Transverse colon (tissue), 4 donors: ENCODE results near the gene TRABD. TPM values are rescaled to one million over a fixed set of nuclear protein-coding genes. Genes with fewer than 3 reads are reported as not detected.

ENCODE experiments used
- DNase-seq: peaks from one replicate; pipeline ENCODE4 v3.0.0-alpha.2; 2019
- H3K27ac ChIP-seq, 4 donors: fragments of 200-600 bp; sonication (generic); 2 replicates each; pipeline ENCODE4 v1.5.1; 2016 to 2018; ENCODE audit warnings: inconsistent platforms in 4 of 4
- H3K27me3 ChIP-seq: fragments of 200-600 bp; sonication (generic); 2 replicates; pipeline ENCODE4 v1.5.1; 2017; ENCODE audit warnings: inconsistent platforms
- H3K36me3 ChIP-seq, 4 donors: fragments of 200-600 bp; sonication (generic); 2 replicates each; pipeline ENCODE4 v1.5.1; 2017 to 2019; ENCODE audit warnings: inconsistent platforms in 4 of 4
- H3K4me1 ChIP-seq, 4 donors: fragments of 200-600 bp; sonication (generic); 2 replicates each; pipeline ENCODE4 v1.5.1; 2017 to 2020; ENCODE audit warnings: inconsistent platforms in 4 of 4
- H3K4me3 ChIP-seq, 4 donors: fragments of 200-600 bp; sonication (generic); 1 replicate in 1 of 4; 2 replicates in 3 of 4; pipeline versions ENCODE4 v1.5.1 to v1.6.1; 2017 to 2019; ENCODE audit warnings: inconsistent platforms in 4 of 4
- H3K9me3 ChIP-seq, 2 donors: fragments of 200-600 bp; sonication (generic); 2 replicates each; pipeline ENCODE4 v1.5.1; 2017 to 2019; ENCODE audit warnings: inconsistent platforms in 2 of 2
- CTCF ChIP-seq, 5 experiments: fragments of 200-600 bp in 3 of 5; fragments of 450-650 bp in 2 of 5; sonication (generic) in 3 of 5; IDR thresholded peaks; 1 replicate in 2 of 5; 2 replicates in 3 of 5; pipeline ENCODE4 v1.5.1; 2016 to 2017; ENCODE audit warnings: antibody characterized with exemption in 5 of 5, inconsistent platforms in 3 of 5, mild to moderate bottlenecking in 2 of 5, moderate library complexity in 1 of 5
- EP300 ChIP-seq: sonication (generic); formaldehyde crosslinking; IDR thresholded peaks from one replicate; pipeline ENCODE4 v1.6.1; 2017; ENCODE audit warnings: antibody characterized with exemption, low read depth
- POLR2A ChIP-seq: fragments of 450-650 bp; IDR thresholded peaks from one replicate; pipeline ENCODE4 v1.6.1; 2016; ENCODE audit warnings: antibody characterized with exemption, mild to moderate bottlenecking, moderate library complexity
- POLR2AphosphoS5 ChIP-seq, 3 donors: sonication (generic); formaldehyde crosslinking; IDR thresholded peaks; one replicate each; pipeline ENCODE4 v1.6.1; 2016; ENCODE audit warnings: antibody characterized with exemption in 3 of 3
- WGBS, 2 donors: methylation state at CpG; one replicate each; pipeline ENCODE4 v1.1.5; 2018; ENCODE audit warnings: low coverage in 1 of 2; 5-methylcytosine and 5-hydroxymethylcytosine counted together
- in situ Hi-C, 4 donors: fragments of 200-750 bp; cut with MboI; loops; one replicate each; pipeline versions ENCODE4 v1.15.0 to v1.15.1; 2017; ENCODE audit warnings: low sequenced_read_pairs in 3 of 4, low pct_ligation_motif_present in 1 of 4, low pct_unique_long_range_greater_than_20kb in 1 of 4
- intact Hi-C: fragments of 100-400 bp; cut with DNase I; formaldehyde crosslinking; loops from one replicate; pipeline ENCODE4 v1.15.1; 2023; ENCODE audit warnings: low total_unique reads
- total RNA-seq, 4 donors: library from RNA; depleted of rRNA; stranded (reverse); fragments of >200 nt; gene quantifications; one replicate each; pipeline ENCODE4 v1.1.0, GENCODE V29; 2016

Gene TRABD
- total RNA-seq, 4 donors from 2014 or later = 40.6 to 109 (median 69.4) TPM

- H3K9me3 ChIP-seq = no peaks in the 10 kb centered on the region
- peaks cover 0 to 11% (median 2%) of the 10 kb centered on the region in 4 donors for H3K36me3 ChIP-seq
- 54% methylated on average over 10 of the region's 10 CpGs; no CpG with 5 or more reads in 1 of the 2 donors for WGBS, 2 donors
- no peak overlapping the region for H3K27ac ChIP-seq
- in situ Hi-C loops (loop anchor here in 1 of 4 donors (10.0 kb wide), 1 partner anchor 62 kb away; no protein-coding TSS in a partner anchor), intact Hi-C loops (no loop called here)
- no peaks in the 10 kb centered on the region for H3K27me3 ChIP-seq
- H3K4me3 ChIP-seq = no peak overlapping the region
- peaks cover 8 to 15% (median 11%) of the 10 kb centered on the region in 4 donors for H3K4me1 ChIP-seq
- TF ChIP-seq POLR2AphosphoS5 (IDR thresholded peaks at IDR 0.05) (no peak), CTCF (IDR thresholded peaks at IDR 0.05) (peak; percentile 16 to 28 (median 18))
- peak; percentile 29 for DNase-seq
Observed at GRCh38 chr22:50206599-50206998, 20.9 kb downstream of the TRABD start.

GRCh38 chr22:50207383-50208140 is 21.8 kb downstream of the TRABD start:
- H3K4me3 ChIP-seq = no peak overlapping the region
- DNase-seq = peak; percentile 8
- in situ Hi-C loops (loop anchor here in 1 of 4 donors (10.0 kb wide), 1 partner anchor 63 kb away; no protein-coding TSS in a partner anchor), intact Hi-C loops (no loop called here)
- no peaks in the 10 kb centered on the region for H3K9me3 ChIP-seq
- H3K27me3 ChIP-seq = no peaks in the 10 kb centered on the region
- H3K36me3 ChIP-seq = peaks cover 0 to 15% (median 2%) of the 10 kb centered on the region in 4 donors
- no peak overlapping the region for H3K27ac ChIP-seq
- 72% methylated on average over 22 of the region's 23 CpGs; no CpG with 5 or more reads in 1 of the 2 donors for WGBS, 2 donors
- TF ChIP-seq POLR2AphosphoS5 (IDR thresholded peaks at IDR 0.05) (no peak), EP300 (no peak), POLR2A (no peak), CTCF (IDR thresholded peaks at IDR 0.05) (no peak)
- peaks cover 0 to 7% (median 2%) of the 10 kb centered on the region in 4 donors for H3K4me1 ChIP-seq

- no peaks in the 10 kb centered on the region for H3K27me3 ChIP-seq
- no peak overlapping the region for H3K4me3 ChIP-seq
- H3K4me1 ChIP-seq = peaks cover 0 to 7% (median 1%) of the 10 kb centered on the region in 4 donors
- no peak overlapping the region for H3K27ac ChIP-seq
- WGBS, 2 donors = 86 to 90% methylated on average over 3 to 22 of the region's 22 CpGs
- intact Hi-C loops (no loop called here), in situ Hi-C loops (loop anchor here in 1 of 4 donors (10.0 kb wide), 1 partner anchor 64 kb away; no protein-coding TSS in a partner anchor)
- TF ChIP-seq EP300 (no peak), CTCF (IDR thresholded peaks at IDR 0.05) (no peak), POLR2AphosphoS5 (IDR thresholded peaks at IDR 0.05) (no peak), POLR2A (no peak)
- DNase-seq = no peak
- H3K9me3 ChIP-seq = no peaks in the 10 kb centered on the region
- peaks cover 0 to 19% (median 2%) of the 10 kb centered on the region in 4 donors for H3K36me3 ChIP-seq
Observed at GRCh38 chr22:50208430-50208938, 22.8 kb downstream of the TRABD start.
